CD1c-positive myeloid dendritic cell (primary cell): ENCODE data around the gene LRMDA.

Experiments
- DNase-seq: peaks from one replicate; pipeline ENCODE4 v3.0.0-alpha.2; 2016; ENCODE audit errors: extremely low spot score

The LRMDA gene

DNA sequence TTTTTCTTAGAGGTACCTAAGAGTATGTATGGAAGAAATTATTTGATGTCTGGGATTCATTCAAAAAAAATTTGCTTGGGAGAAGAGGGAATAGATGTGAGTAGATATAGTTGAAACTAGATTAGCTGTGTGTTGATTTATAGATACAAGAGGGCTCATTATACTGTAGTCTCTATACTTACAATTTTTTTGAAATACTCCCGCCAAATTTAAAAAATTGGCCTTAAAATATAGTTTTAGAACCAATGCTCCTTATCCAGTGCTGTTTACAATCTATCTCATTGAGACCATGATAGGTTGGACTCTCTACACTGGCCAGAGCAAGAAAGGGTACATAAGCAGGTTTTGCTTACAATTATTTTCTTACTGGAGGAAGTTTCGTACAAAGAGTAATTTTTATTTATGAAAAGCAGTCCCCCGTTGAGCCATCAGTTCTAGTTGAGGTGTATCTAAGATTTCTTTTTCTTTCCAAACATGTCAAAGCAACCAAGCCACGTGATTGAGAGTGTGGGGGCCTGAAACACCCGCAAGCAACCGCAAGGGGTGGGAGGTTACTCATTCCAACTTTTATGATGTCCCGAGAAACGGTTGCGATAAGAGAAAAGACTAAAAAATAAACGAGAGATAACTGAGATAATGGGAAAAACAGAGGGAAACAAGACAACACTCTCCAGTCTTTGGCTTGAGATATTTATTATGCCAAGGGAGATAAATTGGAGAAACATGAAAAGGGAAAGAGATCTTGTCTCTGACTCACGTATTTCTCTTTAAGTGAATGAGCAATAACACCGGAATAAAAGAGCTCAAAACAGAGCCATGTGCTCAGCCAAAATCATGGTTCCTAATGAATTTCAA, 729.2 kb downstream of the LRMDA start:
- DNase-seq: no peak

DNA sequence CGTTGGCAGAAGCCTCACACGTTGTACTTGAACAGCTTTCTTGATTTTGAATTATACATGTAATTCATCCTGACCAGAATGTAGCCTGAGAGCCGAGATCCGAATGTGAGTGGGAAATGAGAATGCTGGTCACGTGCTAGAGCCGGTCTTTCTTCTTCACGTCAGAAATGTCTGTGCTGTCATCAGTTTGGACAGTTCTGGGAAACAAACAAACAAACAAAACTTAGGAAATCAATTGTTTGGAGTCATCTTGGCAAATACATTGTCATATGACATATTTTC, 729.8 kb downstream of the LRMDA start:
- no peak for DNase-seq

DNA sequence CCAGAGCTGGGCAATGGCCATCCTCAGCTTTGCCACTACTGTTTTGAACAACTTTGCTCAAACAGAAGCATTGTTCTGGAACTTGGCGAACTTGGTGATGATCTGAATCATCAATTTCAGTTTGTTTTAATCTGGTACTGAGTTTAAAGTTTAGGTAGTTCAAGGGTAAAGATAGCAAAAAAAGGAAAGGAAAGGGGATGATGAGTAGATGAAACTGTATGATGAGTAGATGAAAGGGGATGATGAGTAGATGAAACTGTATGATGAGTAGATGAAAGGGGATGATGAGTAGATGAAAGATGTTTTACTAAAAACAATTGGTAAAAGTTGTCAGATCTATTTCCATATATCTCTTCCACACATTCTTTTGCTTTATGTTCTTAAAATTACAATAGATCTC, 737.0 kb downstream of the LRMDA start:
- DNase-seq: no peak

- no peak for DNase-seq
These were observed 737.8 kb downstream of the LRMDA start for GRCh38 chr10:76169246-76169645.

- no peak for DNase-seq
These were observed 740.6 kb downstream of the LRMDA start for GRCh38 chr10:76172020-76172419.

DNA sequence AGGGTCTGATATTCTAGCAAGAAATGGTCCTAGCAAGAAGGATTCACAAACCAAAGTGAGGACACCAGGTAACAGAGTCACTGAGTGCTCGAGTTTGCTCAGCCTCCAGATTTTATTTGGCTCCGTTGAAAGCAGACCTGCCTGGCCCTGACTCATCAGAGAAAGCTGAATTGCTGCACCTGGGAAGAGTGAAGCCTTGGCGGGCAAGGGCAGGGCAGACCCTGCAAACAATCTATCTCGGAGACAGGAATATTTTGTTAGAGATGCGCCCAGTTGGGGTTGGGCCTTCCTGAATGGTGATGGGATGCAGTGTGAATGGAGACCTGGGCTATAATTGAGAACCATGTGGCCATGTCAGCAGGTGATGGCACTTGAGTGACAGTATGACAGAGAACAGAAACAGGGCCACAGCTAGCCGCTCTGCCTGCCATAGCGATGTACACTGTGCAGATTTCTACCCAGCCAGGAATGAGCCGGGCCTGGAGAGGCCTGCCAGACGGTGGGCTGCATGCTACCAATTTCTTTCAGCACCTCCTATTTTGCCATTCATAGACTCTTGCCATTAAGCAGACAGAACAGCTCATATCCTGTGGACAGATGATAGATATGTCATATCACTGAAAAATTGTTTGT, 744.2 kb downstream of the LRMDA start:
- no peak for DNase-seq

DNA sequence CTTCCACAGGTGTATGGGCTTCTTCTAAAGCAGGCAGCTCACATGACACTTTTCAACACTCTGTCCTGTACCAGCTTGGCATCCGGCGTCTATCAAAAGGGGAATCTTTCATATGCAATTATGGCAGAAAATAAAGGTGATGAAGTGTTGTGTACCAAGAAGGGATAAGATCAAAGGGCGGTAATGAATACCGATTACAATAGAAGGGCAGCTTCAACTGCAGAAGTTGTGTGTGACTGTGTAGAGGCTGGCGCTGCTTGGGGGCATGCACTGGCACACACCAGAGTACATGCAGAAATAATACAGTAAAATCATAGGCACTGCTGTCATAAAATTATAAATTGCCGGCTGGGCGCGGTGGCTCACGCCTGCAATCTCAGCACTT, 744.7 kb downstream of the LRMDA start:
- no peak for DNase-seq

- no peak for DNase-seq
These were observed 746.5 kb downstream of the LRMDA start for GRCh38 chr10:76177936-76178335.

- no peak for DNase-seq
These were observed 747.3 kb downstream of the LRMDA start for GRCh38 chr10:76178532-76179292.

GRCh38 chr10:76179806-76180205, 748.4 kb downstream of the LRMDA start:
- DNase-seq: no peak

- DNase-seq: no peak
These were observed 753.2 kb downstream of the LRMDA start for GRCh38 chr10:76184647-76185046.

DNA sequence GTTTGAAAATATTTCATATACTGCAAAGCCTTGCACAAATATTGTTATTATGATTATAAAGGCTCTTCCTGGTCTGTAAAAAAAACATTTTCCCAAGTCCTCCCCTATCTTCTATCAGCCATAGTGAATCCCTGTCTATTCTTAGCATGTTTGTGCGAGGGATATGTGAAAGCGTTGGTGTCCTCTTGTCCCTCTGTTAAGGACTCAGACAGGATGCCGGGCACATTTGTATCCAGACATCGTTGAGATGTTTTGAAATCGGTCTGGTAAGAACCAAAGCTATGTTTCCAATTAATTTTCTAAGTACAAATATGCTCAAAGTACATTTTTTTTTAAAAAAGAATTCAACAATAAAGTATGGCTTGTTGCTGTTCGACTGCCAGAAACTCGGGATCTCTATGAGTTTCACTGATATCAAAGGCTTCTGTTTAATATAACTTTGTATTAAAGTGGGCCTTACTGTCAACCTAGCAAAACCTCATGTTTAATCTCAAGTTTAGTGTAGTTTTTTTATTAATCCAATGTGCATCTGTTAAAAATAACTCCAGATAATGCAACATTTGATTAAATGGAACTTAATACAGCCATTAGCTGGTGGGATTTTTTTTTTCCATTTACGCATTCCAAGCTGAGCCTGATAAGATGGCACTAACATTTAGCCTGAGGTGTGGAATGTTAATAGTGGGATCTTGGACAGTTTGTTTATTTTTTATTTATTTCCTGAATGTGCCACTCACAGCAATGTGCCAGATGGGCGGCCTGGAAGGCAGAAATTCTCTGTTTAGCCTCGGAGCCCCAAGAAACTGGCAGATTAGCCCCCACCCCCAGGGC, 754.3 kb downstream of the LRMDA start:
- no peak for DNase-seq

DNA sequence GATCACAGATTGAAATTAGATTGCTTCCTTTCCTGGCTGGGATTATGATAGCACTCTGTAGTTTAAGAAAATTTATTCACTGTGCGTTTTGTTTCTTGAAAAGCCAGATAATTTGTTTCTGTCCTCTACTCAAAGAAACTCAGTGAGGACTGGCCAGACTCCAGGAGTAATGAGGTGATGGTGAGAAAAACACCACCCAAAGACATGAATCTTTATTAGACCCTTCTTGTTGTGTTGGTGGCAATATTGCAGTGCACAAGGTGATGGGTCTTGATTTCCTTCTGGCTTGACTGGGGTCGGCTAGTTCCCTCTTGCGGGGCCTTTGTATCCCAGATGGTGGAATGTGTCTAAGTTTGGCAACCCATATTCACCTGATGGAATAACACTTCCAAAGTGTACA, 756.8 kb downstream of the LRMDA start:
- DNase-seq: no peak

DNA sequence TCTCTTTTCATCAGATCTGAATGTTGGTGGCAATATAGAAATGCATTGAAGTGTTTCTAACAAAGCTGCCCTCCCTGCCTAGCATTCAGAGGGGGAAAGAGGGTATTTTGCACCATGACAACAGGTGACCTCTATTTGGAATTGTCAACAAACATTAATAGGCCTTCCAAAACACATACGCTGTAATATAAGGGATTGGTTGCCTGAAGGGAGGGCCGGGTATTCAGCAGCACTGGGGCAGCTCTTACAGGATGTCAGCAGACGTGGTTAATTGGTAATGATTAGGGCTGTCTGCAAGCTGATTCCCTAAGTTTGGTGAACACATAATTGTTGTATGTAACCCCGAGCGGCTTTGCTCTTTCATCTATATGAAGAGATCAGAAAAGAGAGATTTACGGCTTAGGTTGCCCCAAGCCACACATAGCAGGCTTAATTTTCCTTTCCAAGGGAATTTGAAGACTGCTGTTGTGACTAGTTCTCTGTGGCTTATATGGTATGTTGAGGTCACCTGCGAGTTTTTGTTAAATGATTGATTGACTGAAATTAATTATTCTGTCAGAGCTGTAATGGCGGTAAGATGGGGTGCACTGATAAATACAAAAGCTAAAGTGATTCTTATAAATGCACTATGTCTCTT, 759.3 kb downstream of the LRMDA start:
- DNase-seq: no peak

DNA sequence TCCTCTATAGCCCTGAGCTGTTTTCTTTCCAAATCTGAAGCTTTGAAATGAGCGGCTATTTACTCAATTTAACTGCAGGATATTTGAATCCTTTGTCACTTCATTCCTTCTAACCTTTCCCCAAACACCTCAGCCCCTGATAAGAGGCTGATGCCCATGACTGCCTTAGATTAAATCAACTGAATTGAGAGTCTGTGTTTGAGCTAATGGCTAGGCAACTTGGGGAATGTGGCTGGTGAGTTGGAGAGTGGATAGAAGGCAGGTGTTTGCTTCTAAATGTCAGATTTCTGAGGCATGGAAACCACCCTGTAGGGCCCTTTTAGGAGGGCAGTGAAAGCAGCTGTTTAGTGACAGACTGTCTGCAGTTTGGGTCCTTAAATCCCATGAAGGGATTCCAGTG, 759.9 kb downstream of the LRMDA start:
- DNase-seq: no peak

DNA sequence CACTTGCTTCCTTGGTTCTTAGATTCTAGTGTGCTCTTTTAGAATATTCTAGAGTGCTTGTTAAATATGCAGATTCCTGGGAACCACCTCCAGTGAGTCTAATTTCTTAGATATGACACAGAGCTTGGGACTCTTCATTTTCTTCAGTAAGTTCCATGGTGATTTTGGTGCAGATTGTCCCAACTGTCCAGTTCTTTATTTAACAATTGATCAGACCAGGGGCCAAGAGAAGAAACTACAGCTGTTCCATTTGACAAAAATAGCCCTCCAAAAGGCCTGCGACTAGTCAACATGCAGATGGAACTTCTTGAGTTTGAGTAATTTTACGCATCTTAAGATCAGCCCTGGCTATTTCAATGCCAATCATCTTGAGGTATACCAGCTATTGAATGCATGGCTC, 760.7 kb downstream of the LRMDA start:
- DNase-seq: no peak

GRCh38 chr10:76192694-76193320, 761.4 kb downstream of the LRMDA start:
- no peak for DNase-seq

- peak; percentile 9 for DNase-seq
These were observed 764.4 kb downstream of the LRMDA start for GRCh38 chr10:76195654-76196390.

GRCh38 chr10:76197293-76197692, 765.9 kb downstream of the LRMDA start:
- no peak for DNase-seq

DNA sequence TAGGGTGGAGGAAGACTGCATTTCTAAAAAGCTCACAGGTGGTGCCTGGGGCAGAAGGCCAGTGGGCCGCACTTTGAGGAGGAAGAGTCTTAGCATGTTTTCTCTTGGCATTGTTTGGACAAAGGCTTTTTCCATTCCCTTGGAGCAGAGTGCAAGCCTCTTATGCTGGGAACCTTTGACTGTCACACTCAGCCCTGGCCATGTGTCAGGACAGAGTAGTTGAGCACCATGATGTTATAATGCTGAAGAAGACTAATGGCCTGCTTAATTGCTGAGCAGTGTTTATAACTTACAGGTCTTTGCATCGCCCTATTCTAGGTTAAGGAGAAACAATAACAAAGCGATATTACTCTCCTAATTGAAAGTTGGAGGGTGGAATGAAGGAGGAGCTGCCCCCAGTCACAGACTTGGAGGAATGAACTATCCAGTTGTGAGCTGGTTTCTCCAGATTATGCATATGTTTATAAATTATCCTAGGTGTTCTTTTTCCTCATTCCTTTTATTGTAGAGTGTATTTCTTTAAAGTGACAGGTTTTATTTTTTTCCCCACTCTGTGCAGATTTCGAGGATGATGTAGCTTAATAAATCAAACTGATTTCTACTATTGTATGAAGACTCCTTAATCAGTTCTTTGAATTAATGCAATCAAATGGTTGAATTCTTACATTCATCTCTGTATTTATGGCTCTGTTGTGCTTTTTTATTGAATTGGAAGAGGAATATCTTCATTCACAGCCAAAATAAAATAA, 767.0 kb downstream of the LRMDA start:
- no peak for DNase-seq
